Nephron progenitor cell (in vitro differentiated cells): ENCODE results near the gene GTF2F2.

Experiments
- DNase-seq: peaks from one replicate; pipeline ENCODE4 v3.0.0; 2021
- H3K27ac Mint-ChIP-seq: 2 replicates; pipeline ENCODE4 v1.8.0; 2021; ENCODE audit warnings: mild to moderate bottlenecking, moderate library complexity, mixed read lengths
- H3K27me3 Mint-ChIP-seq: 2 replicates; pipeline ENCODE4 v1.8.0; 2021; ENCODE audit warnings: mild to moderate bottlenecking, low read depth, mixed read lengths; ENCODE audit not compliant: poor library complexity
- H3K36me3 Mint-ChIP-seq: 2 replicates; pipeline ENCODE4 v1.8.0; 2021; ENCODE audit warnings: low read depth, mixed read lengths
- H3K4me1 Mint-ChIP-seq: 2 replicates; pipeline ENCODE4 v1.8.0; 2021; ENCODE audit warnings: mixed read lengths
- H3K4me3 Mint-ChIP-seq: 2 replicates; pipeline ENCODE4 v1.8.0; 2021; ENCODE audit warnings: mild to moderate bottlenecking, moderate library complexity, mixed read lengths
- H3K9me3 Mint-ChIP-seq: 2 replicates; pipeline ENCODE4 v1.8.0; 2021; ENCODE audit warnings: mild to moderate bottlenecking, moderate library complexity, mixed read lengths
- CTCF ChIP-seq: fragments of 200-600 bp; sonication (generic); IDR thresholded peaks from 2 replicates; pipeline ENCODE4 v1.5.0; 2021; ENCODE audit warnings: antibody characterized with exemption

Gene GTF2F2

GRCh38 chr13:45224176-45224575 is 103.9 kb downstream of the GTF2F2 start:
- H3K4me1 Mint-ChIP-seq = no peaks in the 10 kb centered on the region
- no peak for DNase-seq
- H3K27me3 Mint-ChIP-seq = no peaks in the 10 kb centered on the region
- H3K4me3 Mint-ChIP-seq = no peak overlapping the region
- H3K27ac Mint-ChIP-seq = no peak overlapping the region
- TF ChIP-seq CTCF = no peak
- peaks cover 20% of the 10 kb centered on the region for H3K36me3 Mint-ChIP-seq
- H3K9me3 Mint-ChIP-seq = no peaks in the 10 kb centered on the region

- no peak for DNase-seq
- TF ChIP-seq CTCF = no peak
- Mint-ChIP-seq H3K36me3 (peaks cover 26% of the 10 kb centered on the region), H3K9me3 (no peaks in the 10 kb centered on the region), H3K27me3 (no peaks in the 10 kb centered on the region), H3K27ac (no peak overlapping the region), H3K4me3 (no peak overlapping the region), H3K4me1 (no peaks in the 10 kb centered on the region)
These were observed 105.1 kb downstream of the GTF2F2 start for GRCh38 chr13:45225370-45225769.

- no peak for TF ChIP-seq CTCF
- H3K27ac Mint-ChIP-seq = no peak overlapping the region
- no peaks in the 10 kb centered on the region for H3K9me3 Mint-ChIP-seq
- H3K4me1 Mint-ChIP-seq = no peaks in the 10 kb centered on the region
- DNase-seq = no peak
- no peak overlapping the region for H3K4me3 Mint-ChIP-seq
- H3K36me3 Mint-ChIP-seq = peaks cover 23% of the 10 kb centered on the region
- H3K27me3 Mint-ChIP-seq = no peaks in the 10 kb centered on the region
These were observed 105.7 kb downstream of the GTF2F2 start for GRCh38 chr13:45226024-45226423.

- Mint-ChIP-seq H3K27ac (no peak overlapping the region), H3K9me3 (no peaks in the 10 kb centered on the region), H3K4me1 (peaks cover 8% of the 10 kb centered on the region), H3K36me3 (peaks cover 18% of the 10 kb centered on the region), H3K4me3 (no peak overlapping the region), H3K27me3 (no peaks in the 10 kb centered on the region)
- no peak for DNase-seq
- no peak for TF ChIP-seq CTCF
These were observed 107.7 kb downstream of the GTF2F2 start for GRCh38 chr13:45228002-45228401.

GRCh38 chr13:45229172-45229571 is 108.9 kb downstream of the GTF2F2 start:
- TF ChIP-seq CTCF = no peak
- Mint-ChIP-seq H3K36me3 (peaks cover 18% of the 10 kb centered on the region), H3K4me3 (no peak overlapping the region), H3K4me1 (peaks cover 8% of the 10 kb centered on the region), H3K27me3 (no peaks in the 10 kb centered on the region), H3K27ac (no peak overlapping the region), H3K9me3 (no peaks in the 10 kb centered on the region)
- no peak for DNase-seq

- no peak for DNase-seq
- peak overlapping the region; percentile 89 for H3K27ac Mint-ChIP-seq
- H3K4me1 Mint-ChIP-seq = peaks cover 8% of the 10 kb centered on the region
- TF ChIP-seq CTCF = no peak
- no peaks in the 10 kb centered on the region for H3K9me3 Mint-ChIP-seq
- H3K4me3 Mint-ChIP-seq = no peak overlapping the region
- H3K27me3 Mint-ChIP-seq = no peaks in the 10 kb centered on the region
- H3K36me3 Mint-ChIP-seq = peaks cover 18% of the 10 kb centered on the region
These were observed 111.0 kb downstream of the GTF2F2 start for GRCh38 chr13:45231305-45231704.
